Right atrium auricular region (tissue), 2 donors: Measurements from ENCODE around the gene HS3ST3A1. TPM values are rescaled to one million over a fixed set of nuclear protein-coding genes. Genes with fewer than 3 reads are reported as not detected.

ENCODE experiments used
- DNase-seq: peaks from one replicate; pipeline ENCODE4 v3.0.0-alpha.2; 2019; ENCODE audit warnings: low spot score
- H3K27ac ChIP-seq, 2 donors: fragments of 200-600 bp; sonication (generic); 1 replicate in 1 of 2; 2 replicates in 1 of 2; pipeline ENCODE4 v1.5.1; 2016 to 2019
- H3K27me3 ChIP-seq, 2 donors: fragments of 200-600 bp; sonication (generic); one replicate each; pipeline versions ENCODE4 v1.5.1 to v1.6.0; 2017 to 2019
- H3K36me3 ChIP-seq: fragments of 200-600 bp; sonication (generic); one replicate; pipeline ENCODE4 v1.5.1; 2016
- H3K4me1 ChIP-seq, 2 donors: fragments of 200-600 bp; sonication (generic); one replicate each; pipeline versions ENCODE4 v1.5.1 to v1.6.0; 2017 to 2019
- H3K4me3 ChIP-seq, 2 donors: fragments of 200-600 bp; sonication (generic); 1 replicate in 1 of 2; 2 replicates in 1 of 2; pipeline ENCODE4 v1.5.1; 2017 to 2019; ENCODE audit warnings: mild to moderate bottlenecking in 1 of 2, moderate library complexity in 1 of 2
- H3K9me3 ChIP-seq, 2 donors: fragments of 200-600 bp; sonication (generic); one replicate each; pipeline ENCODE4 v1.5.1; 2019
- total RNA-seq, 2 donors: library from RNA; depleted of rRNA; stranded (reverse); fragments of >200 nt; gene quantifications; one replicate each; pipeline ENCODE4 v1.1.0, GENCODE V29; 2016
- TF ChIP-seq, protein P1 (sequence below), 2 donors: fragments of 200-600 bp; sonication (generic); IDR thresholded peaks; one replicate each; pipeline ENCODE4 v1.5.1; 2019; ENCODE audit warnings: antibody characterized with exemption in 2 of 2

HS3ST3A1 gene
- total RNA-seq, 2 donors from 2014 or later = 5.6 TPM; not detected in 1

DNA sequence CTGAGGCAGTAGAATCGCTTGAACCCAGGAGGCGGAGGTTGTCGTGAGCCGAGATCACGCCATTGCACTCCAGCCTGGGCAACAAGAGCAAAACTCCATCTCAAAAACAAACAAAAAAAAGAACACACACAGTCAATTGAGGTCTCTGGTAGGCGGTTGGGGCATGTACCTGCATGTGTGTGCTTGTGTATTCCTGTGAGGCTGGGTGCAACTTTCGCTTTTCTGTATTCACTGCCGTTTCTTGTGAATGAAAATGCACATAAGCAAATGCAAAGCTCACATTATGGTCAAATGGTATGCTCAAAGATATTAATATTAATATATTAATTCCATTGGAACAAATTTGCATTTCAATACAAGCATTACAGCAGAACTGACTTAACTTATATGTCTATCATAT lies 20.9 kb downstream of the HS3ST3A1 start:
- DNase-seq = no peak
- H3K9me3 ChIP-seq = no peaks in the 10 kb centered on the region
- no peaks in the 10 kb centered on the region for H3K4me1 ChIP-seq
- H3K4me3 ChIP-seq = no peak overlapping the region
- H3K27ac ChIP-seq = no peak overlapping the region
- H3K36me3 ChIP-seq = no peaks in the 10 kb centered on the region
- no peaks in the 10 kb centered on the region for H3K27me3 ChIP-seq
- TF ChIP-seq, protein P1, sequence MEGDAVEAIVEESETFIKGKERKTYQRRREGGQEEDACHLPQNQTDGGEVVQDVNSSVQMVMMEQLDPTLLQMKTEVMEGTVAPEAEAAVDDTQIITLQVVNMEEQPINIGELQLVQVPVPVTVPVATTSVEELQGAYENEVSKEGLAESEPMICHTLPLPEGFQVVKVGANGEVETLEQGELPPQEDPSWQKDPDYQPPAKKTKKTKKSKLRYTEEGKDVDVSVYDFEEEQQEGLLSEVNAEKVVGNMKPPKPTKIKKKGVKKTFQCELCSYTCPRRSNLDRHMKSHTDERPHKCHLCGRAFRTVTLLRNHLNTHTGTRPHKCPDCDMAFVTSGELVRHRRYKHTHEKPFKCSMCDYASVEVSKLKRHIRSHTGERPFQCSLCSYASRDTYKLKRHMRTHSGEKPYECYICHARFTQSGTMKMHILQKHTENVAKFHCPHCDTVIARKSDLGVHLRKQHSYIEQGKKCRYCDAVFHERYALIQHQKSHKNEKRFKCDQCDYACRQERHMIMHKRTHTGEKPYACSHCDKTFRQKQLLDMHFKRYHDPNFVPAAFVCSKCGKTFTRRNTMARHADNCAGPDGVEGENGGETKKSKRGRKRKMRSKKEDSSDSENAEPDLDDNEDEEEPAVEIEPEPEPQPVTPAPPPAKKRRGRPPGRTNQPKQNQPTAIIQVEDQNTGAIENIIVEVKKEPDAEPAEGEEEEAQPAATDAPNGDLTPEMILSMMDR (IDR thresholded peaks at IDR 0.05) = no peak

DNA sequence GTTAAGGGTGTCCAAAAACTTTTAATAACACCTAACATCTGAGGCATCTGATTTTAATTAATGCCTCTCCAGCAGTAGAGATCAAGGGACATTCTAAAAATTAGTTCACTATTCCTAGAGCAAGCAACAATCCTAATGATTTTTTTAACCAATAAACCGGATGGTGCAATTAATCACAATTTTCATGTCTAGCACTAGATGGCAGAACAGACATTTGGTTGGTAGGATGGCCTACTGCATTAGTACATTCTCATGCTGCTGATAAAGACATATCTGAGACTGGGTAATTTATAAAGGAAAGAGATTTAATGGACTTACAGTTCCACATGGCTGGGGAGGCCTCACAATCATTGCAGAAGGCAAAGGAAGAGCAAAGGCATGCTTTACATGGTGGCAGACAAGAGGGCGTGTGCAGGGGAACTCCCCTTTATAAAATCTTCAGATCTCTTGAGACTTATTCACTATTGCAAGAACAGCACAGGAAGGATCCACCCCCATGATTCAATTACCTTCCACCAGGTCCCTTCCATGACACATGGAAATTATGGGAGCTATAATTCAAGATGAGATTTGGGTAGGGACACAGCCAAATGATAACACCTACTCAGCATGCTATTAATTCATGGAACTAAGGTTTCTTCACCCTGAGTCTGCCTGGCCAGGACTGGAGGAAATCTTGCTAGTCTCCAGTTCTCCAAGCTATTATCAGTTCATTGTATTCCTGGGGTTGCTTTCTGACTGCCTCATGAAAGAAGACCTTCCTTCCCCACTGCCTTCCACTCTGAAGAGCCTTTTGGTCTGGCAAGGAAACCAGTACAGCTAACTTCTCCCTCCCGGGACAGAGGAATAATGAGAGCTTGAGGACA lies 24.8 kb downstream of the HS3ST3A1 start:
- Histone ChIP-seq H3K9me3 (no peaks in the 10 kb centered on the region), H3K27me3 (no peaks in the 10 kb centered on the region), H3K27ac (no peak overlapping the region), H3K4me3 (no peak overlapping the region), H3K4me1 (no peaks in the 10 kb centered on the region), H3K36me3 (no peaks in the 10 kb centered on the region)
- TF ChIP-seq, protein P1 (IDR thresholded peaks at IDR 0.05) = no peak
- no peak for DNase-seq

DNA sequence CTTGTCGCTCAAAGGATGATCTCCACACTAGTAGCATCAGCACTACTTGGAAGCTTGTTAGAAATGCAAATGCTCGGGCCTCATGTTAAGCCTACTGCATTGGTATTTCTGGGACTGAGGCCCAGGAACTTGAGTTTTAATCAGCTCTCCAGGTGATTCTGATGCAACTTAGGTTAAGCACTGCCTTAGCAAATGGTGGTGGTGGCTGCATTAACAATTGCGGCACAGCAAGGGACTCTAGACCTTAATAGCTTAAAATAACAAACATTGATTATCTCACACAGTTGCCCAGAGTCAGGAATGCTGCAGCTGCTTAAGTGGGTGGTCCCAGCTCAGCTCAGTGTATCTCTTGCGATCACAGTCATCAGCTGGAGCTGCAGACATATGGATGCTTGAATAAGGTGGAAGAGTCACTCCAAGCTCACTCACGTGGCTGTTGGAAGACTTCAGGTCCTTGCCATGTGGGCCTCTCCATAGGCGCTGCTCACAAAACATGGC lies 25.8 kb downstream of the HS3ST3A1 start:
- Histone ChIP-seq H3K9me3 (no peaks in the 10 kb centered on the region), H3K27me3 (no peaks in the 10 kb centered on the region), H3K4me1 (no peaks in the 10 kb centered on the region), H3K36me3 (no peaks in the 10 kb centered on the region), H3K4me3 (no peak overlapping the region), H3K27ac (no peak overlapping the region)
- TF ChIP-seq, protein P1 (IDR thresholded peaks at IDR 0.05) = no peak
- no peak for DNase-seq

DNA sequence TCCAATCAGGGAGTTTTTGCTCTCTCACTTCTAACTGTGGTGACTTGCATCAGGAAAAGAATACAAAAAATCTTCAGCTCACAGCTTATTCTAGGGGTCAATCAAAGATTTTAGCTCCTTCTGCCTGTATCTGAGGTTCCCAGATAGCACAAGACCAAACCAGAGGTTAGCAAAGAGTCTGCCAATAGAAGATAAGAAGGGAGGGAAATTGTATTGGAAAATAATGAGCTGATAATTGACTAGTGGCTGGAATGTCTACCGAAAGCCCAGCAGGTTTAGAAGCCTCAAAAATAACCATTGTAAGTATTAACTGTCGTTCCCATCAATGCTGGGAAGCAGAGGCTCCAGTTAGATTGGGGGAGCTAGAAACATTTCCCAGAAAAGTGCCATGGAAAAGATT lies 26.3 kb downstream of the HS3ST3A1 start:
- TF ChIP-seq, protein P1 (IDR thresholded peaks at IDR 0.05) = no peak
- Histone ChIP-seq H3K4me1 (no peaks in the 10 kb centered on the region), H3K27ac (no peak overlapping the region), H3K36me3 (no peaks in the 10 kb centered on the region), H3K27me3 (no peaks in the 10 kb centered on the region), H3K9me3 (no peaks in the 10 kb centered on the region), H3K4me3 (no peak overlapping the region)
- DNase-seq = no peak

GRCh38 chr17:13572581-13572980 lies 29.1 kb downstream of the HS3ST3A1 start:
- Histone ChIP-seq H3K36me3 (no peaks in the 10 kb centered on the region), H3K4me3 (no peak overlapping the region), H3K27me3 (no peaks in the 10 kb centered on the region), H3K9me3 (no peaks in the 10 kb centered on the region), H3K27ac (no peak overlapping the region), H3K4me1 (no peaks in the 10 kb centered on the region)
- no peak for DNase-seq
- TF ChIP-seq, protein P1 (IDR thresholded peaks at IDR 0.05) = no peak
